Activated naive CD8-positive, alpha-beta T cell (primary cell): ENCODE data around the gene BID.

Experiments
- H3K27ac Mint-ChIP-seq: one replicate; pipeline ENCODE4 v1.8.0; 2021; ENCODE audit warnings: mixed read lengths
- H3K27me3 Mint-ChIP-seq: one replicate; pipeline ENCODE4 v1.8.0; 2021; ENCODE audit warnings: mixed read lengths
- H3K36me3 Mint-ChIP-seq: one replicate; pipeline ENCODE4 v1.8.0; 2021; ENCODE audit warnings: mixed read lengths
- H3K4me1 Mint-ChIP-seq: one replicate; pipeline ENCODE4 v1.8.0; 2021; ENCODE audit warnings: low read depth, mixed read lengths
- H3K4me3 Mint-ChIP-seq: one replicate; pipeline ENCODE4 v1.8.0; 2021; ENCODE audit warnings: mild to moderate bottlenecking, mixed read lengths
- H3K9me3 Mint-ChIP-seq: one replicate; pipeline ENCODE4 v1.8.0; 2021; ENCODE audit warnings: low read depth, mixed read lengths

BID gene

DNA sequence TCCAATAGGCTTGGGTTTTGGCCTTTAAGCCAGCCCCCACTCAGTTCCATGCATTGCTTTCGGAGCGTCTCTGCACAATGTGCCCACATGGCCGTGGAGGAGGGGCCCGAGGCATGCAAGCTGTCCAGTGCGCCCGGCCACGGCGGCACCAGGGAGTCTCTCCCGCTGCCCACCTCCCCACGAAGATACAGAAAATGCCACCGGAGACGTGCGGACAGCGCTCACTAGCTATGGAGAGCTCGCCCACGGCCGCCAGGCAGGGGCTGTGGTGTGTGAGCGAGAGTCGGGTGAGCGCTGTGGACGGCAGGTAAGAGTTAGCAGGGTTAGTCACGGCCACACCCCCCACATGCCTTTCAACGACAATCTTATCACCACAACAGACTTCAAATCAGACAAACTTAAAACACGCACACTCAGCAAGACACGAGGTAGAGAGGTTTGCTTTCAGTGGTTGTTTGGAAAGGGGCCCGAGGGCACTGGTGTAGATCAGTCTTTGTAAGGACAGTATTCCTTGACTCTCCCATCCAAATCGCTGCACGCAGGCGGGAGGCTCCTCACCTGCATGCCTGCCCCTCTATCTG, 18.7 kb upstream of the BID start:
- Mint-ChIP-seq H3K27me3 (no peaks in the 10 kb centered on the region), H3K27ac (no peak overlapping the region), H3K36me3 (no peaks in the 10 kb centered on the region), H3K4me1 (no peaks in the 10 kb centered on the region), H3K9me3 (no peaks in the 10 kb centered on the region), H3K4me3 (no peak overlapping the region)

DNA sequence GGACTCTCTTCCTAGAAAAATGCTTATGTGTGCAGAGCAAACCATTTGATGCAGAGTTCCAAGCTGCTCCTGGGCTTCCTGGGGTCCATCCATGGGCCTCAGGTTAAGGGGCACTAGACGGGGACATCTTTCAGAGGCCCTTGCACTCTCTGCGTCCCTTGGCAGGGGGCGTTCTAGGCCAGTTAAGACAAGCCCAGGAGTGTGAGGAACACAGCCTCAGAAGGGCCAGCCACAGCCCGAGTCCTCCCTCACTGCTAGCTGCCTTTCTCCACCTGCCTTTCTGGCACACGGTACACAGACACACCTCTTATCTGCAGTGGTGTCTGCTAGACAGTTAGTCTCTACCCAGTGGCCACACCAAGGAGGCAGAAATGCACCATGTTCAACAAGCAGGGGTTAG, 18.0 kb upstream of the BID start:
- Mint-ChIP-seq H3K36me3 (no peaks in the 10 kb centered on the region), H3K4me1 (no peaks in the 10 kb centered on the region), H3K4me3 (no peak overlapping the region), H3K27me3 (no peaks in the 10 kb centered on the region), H3K9me3 (no peaks in the 10 kb centered on the region), H3K27ac (no peak overlapping the region)

DNA sequence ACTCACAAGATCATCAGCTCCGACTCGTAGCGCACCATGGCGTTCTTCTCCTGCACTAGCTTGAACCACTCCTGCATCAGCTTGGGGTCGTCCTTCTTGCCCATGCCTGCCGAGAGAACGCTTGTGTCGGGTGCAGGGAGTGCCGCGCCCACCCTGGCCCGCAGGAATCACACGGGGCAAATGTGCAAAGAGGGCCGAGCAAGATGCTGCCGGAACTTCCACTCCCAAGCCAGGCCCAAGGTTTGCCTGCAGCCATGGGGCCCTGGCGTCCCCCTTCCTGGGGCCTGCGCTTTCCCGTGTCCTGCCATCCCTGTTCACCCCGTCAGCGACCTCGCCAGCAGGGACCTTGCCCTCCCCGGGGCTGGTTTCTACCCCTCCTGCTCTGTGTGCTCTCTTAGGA, 16.9 kb upstream of the BID start:
- H3K4me3 Mint-ChIP-seq, result no peak overlapping the region
- H3K36me3 Mint-ChIP-seq, result no peaks in the 10 kb centered on the region
- H3K27me3 Mint-ChIP-seq, result no peaks in the 10 kb centered on the region
- H3K4me1 Mint-ChIP-seq, result no peaks in the 10 kb centered on the region
- H3K9me3 Mint-ChIP-seq, result no peaks in the 10 kb centered on the region
- no peak overlapping the region for H3K27ac Mint-ChIP-seq

DNA sequence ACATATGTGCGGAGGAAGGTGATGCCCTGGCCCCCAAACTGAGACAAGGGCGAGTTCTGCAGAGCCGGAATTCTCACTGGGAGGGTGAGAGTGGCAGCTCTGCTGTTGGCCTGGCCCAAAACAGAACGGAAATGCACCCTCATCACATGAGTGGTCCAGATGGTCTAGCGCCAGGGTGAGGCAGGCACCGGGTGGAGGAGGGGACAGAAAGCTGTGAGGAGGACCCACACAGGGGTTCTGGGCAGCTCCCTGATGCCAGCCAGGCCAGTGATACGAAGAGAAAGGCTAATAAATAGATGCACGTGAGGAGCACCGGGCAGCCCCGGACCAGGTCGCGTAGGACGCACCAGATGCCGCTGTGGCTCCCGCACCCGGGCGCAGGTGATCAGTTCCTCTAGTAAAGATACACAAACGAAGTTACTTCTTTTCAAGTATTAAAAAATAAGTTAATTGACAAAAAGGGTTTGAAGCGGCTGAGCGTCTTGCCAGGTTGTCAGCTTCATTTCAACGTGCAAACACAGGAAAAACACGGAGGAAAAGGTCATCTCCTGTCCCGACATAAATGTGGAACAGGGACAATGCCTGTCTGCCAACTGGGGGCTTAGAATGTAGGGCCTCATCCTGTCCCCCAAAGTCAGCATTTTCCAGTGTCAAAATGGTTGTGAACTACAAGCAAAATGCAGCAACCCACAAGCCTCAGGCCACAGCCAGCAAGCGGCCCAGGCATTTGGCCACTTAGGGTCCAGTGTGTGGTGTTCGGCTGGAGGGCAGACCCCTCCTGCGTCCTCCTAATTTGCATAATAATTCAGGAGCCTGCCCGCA, 15.3 kb upstream of the BID start:
- Mint-ChIP-seq H3K4me3 (no peak overlapping the region), H3K27me3 (no peaks in the 10 kb centered on the region), H3K9me3 (no peaks in the 10 kb centered on the region), H3K36me3 (no peaks in the 10 kb centered on the region), H3K4me1 (no peaks in the 10 kb centered on the region), H3K27ac (no peak overlapping the region)

DNA sequence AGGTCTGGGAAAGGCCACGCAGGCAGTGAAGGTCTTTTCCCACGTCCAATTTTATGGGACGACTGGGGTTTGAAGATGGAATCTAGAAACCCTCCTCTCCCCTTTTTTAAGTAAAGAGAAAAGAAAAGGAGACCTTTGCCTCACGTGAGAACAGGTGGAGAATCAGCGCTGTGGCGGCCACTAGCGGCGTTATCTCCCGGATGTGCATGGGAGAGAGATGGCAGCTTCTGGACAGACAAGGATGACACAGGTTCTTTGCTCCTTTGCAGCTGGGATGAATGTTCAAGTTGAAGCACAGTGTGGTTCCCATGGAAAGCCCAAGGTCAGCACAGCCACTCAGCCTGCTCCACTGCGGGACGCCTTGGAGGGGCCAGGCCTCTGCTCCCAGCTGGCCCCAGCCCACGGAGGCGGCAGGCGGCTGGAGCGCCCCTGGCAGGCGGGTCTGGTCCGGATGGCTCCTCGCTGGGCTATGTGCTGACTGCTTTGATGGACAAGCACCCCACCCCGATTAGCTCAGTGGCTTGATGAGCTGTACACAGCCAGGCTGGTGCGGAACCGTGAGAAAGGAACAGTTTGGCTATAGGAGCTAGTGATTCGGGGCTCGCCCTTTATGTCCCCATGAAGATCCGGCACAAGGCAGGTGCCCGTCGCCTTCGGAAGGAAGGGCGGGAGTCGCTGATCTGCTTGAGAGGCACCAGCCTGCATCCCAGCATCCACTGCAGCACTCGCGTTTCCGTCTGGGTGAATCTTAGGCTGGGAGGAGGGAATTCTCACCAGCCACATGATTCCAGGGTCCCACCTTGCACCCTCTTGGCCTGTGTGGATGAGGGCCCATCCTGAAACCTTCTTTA, 14.5 kb upstream of the BID start:
- H3K9me3 Mint-ChIP-seq, result no peaks in the 10 kb centered on the region

DNA sequence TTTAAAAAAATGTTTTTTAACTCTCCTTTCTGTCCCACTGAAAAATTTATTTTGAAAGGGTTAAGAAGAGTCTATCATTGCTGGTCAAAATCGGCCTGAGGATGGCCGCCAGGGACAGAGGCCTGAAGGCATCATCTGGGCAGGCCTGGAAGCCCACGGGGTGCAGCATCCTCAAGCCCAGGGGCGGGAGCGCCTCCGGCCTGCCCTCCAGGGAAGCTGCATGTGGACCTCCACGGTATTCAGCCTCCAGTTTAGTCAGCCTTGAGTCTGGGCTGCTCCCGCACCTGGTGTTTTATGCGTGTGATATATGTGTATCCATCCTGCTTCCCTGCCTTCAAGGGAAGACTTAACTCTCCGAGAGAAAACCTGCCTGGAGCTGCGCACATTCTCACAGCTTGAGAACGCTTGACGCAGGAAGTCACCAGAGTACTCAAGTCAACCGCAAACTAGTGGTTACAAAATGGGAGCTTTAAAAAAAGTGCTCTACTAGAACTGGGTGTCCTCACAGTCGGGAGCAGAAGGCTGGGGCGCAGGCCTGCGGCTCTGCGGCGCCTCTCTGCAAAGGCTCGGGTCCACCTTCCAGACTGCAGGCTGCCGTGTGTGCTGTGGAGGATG, 13.6 kb upstream of the BID start:
- Mint-ChIP-seq H3K9me3 (no peaks in the 10 kb centered on the region), H3K4me1 (peaks cover 5% of the 10 kb centered on the region), H3K36me3 (no peaks in the 10 kb centered on the region), H3K27me3 (no peaks in the 10 kb centered on the region), H3K4me3 (no peak overlapping the region), H3K27ac (no peak overlapping the region)

More for the DNA sequence above, 14.5 kb upstream of the BID start:
- H3K27ac Mint-ChIP-seq, result no peak overlapping the region
- H3K4me3 Mint-ChIP-seq, result no peak overlapping the region
- no peaks in the 10 kb centered on the region for H3K36me3 Mint-ChIP-seq
- no peaks in the 10 kb centered on the region for H3K27me3 Mint-ChIP-seq
- no peaks in the 10 kb centered on the region for H3K4me1 Mint-ChIP-seq

DNA sequence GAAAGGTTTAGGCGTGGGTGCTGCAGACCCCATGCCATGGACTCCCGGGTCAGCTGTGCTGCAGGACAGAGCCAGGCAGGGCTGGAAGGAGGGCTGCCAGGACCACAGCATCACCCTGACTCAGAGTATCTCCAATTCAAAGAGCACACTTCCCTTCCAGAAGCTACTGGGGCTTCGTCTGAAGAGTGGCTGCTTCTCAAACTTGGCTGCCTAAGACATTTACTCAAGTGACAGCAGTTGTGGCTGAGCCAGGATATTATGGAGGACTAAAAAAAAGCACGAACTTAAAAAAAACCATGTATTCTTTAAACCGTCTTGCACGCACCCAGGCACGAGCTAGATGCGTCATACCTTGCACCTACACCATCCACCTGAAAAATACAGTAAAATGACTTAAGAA, 13.0 kb upstream of the BID start:
- H3K9me3 Mint-ChIP-seq, result no peaks in the 10 kb centered on the region
- H3K27ac Mint-ChIP-seq, result no peak overlapping the region
- no peaks in the 10 kb centered on the region for H3K27me3 Mint-ChIP-seq
- H3K4me1 Mint-ChIP-seq, result peaks cover 8% of the 10 kb centered on the region
- no peaks in the 10 kb centered on the region for H3K36me3 Mint-ChIP-seq
- H3K4me3 Mint-ChIP-seq, result no peak overlapping the region

DNA sequence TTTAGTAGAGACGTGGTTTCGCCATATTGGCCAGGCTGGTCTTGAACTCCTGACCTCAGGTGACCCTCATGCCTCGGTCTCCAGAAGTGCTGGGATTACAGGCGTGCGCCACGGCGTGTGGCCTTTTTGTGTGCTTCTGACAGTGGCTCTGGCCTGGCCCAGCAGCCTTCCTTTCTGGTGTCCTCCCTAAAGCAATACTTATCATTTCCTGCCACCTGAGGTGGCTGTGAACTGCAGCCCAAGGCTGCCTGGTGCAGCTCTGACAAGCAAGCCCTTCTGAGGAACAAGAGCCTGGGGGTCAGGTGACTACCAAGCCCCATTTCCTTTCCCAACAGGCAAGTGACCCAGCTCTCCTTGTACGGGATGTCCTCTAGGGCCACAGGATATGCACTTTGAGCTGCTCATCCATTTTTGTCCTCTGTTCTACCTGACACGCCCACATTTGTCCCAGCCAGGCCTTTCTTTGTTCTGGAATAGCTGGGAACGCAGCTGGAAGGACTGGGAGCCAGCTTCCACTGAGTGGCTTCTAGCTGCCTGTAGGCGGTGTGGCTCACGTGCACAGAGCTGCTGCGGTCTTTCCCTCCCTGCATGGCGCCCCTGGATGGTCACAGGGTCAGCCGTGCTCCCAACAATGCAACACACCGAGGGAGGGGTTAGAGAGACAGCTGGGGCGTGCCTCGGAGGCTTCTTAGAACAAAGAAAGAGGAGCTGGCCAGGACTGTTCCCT, 12.3 kb upstream of the BID start:
- Mint-ChIP-seq H3K36me3 (no peaks in the 10 kb centered on the region), H3K9me3 (no peaks in the 10 kb centered on the region), H3K27ac (no peak overlapping the region), H3K4me1 (peaks cover 11% of the 10 kb centered on the region), H3K4me3 (no peak overlapping the region), H3K27me3 (no peaks in the 10 kb centered on the region)

DNA sequence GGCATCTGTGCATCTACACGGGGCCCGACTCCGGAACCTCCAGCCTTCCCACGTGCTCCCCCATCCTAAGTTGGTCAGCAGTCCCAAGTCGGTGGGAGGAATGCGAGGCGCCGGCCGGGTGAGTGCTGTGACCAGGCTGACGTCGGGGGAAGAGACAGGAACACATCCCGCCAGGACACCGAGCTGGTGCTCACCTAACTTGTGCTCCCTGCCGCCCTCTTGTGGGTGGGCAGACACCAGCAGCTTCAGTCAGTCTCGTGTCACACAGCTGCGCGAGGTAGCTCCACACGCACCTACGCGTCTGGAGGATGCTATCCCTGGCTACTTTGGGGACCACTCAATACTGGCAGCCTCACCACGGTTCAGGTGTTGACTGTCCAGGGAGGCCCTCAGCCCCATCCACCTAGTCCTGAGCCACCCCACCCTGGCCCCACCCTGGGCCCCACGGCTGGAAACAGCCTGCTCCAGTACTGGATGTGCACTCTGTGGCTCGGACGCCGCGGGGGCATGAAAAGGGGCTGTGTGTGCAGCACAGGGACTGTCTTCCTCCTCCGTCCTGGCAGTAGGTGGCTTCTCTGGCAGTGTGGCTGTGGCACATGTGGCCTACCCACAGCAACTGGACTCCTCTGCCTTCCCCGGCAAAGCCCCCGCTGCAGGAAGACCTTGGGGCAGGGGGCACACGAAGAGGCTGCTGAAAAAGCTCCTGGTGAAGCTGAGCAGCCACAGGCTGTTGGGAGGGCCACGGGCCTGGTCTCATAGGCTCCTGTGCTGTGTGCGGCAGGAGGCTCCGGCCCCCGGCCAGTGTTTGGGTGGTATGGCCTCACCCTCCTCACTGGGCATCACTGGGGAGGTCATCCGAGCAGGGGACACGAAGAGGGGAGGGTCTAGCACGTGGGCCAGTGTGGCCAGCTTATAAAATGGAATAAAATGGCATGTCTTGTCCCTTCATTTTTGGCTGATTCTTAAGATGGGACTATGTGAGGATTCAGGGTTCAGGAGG, 11.2 kb upstream of the BID start:
- Mint-ChIP-seq H3K36me3 (no peaks in the 10 kb centered on the region), H3K27me3 (no peaks in the 10 kb centered on the region), H3K27ac (no peak overlapping the region), H3K4me1 (peaks cover 22% of the 10 kb centered on the region), H3K4me3 (no peak overlapping the region), H3K9me3 (no peaks in the 10 kb centered on the region)

DNA sequence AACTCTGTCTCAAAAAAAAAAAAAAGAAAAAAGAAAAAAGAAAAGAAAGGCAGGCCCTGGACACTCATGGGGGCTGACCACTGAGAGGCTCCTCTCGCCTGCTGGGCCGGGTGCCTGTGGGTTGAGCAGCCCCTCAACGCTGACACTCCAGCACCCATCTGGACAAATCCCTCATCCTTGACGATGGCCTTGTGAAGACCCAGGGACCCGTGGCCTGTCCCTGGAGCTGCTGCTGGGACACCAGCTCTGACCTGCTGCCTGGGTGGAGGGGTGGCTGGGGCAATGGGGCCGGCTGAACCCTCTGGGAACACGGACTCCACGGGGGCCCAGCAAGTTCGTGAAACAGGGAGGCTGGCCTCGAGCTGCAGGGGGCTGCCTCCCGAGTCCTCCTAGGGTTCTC, 10.5 kb upstream of the BID start:
- H3K4me3 Mint-ChIP-seq, result no peak overlapping the region
- H3K27ac Mint-ChIP-seq, result no peak overlapping the region
- H3K36me3 Mint-ChIP-seq, result no peaks in the 10 kb centered on the region
- H3K4me1 Mint-ChIP-seq, result peaks cover 29% of the 10 kb centered on the region
- H3K27me3 Mint-ChIP-seq, result no peaks in the 10 kb centered on the region
- no peaks in the 10 kb centered on the region for H3K9me3 Mint-ChIP-seq

DNA sequence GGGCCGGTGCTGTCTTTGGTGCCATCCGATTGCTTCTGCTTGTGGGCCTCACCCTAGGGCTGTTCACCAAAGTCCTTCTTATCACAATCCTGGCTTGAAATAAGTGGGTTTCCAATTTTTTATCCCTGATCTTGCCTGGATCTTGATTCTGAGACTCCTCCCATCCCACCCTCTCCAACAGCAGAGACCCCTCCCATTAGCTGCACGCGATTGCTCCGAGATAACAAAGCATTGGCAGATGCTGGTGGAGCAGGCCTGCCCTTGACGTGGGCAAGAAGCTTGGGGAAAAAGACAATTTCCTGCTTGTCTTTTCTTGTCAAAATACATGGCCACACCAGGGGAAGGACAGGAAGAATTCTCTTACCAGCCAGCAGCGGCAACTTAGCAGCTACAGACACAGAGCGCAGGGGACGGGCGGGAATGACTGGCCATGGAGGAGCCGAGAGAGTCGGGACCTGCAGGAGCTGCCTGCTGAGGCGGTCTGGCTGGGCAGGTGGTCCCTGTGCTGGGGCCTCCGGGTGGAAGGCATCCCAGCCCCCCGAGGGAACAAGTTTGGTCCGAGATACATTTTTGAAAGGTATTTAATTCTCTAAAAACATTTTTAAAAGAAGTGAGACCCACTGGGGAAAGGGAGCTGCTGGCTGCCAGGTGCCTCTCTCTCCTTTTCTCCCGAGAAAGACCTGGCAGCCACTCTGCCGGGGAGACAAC, 9.7 kb upstream of the BID start:
- no peak overlapping the region for H3K4me3 Mint-ChIP-seq
- peaks cover 38% of the 10 kb centered on the region for H3K4me1 Mint-ChIP-seq
- H3K27me3 Mint-ChIP-seq, result no peaks in the 10 kb centered on the region
- H3K27ac Mint-ChIP-seq, result no peak overlapping the region
- no peaks in the 10 kb centered on the region for H3K9me3 Mint-ChIP-seq
- H3K36me3 Mint-ChIP-seq, result peaks cover 2% of the 10 kb centered on the region

DNA sequence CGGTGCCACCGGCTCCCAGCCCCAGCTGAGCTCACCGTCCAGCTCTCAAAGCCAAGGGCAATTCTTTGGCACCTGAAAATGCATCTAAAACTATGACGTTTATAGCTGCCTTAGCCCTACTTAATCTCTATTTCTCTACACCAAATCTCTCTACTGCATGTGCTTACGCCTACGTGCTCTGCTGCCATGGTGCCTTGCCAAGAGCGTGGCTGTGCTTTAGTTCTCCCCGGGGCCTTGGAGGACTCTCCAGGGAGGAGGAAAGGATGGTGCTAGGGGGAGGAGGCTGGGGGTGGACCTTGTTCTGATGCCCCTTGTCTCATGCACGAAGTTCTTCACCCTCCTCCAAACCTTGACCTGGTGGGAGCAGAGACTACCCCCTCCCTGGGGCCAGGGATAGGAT, 9.0 kb upstream of the BID start:
- H3K36me3 Mint-ChIP-seq, result peaks cover 2% of the 10 kb centered on the region
- no peaks in the 10 kb centered on the region for H3K27me3 Mint-ChIP-seq
- H3K4me1 Mint-ChIP-seq, result peaks cover 44% of the 10 kb centered on the region
- H3K4me3 Mint-ChIP-seq, result no peak overlapping the region
- no peaks in the 10 kb centered on the region for H3K9me3 Mint-ChIP-seq
- no peak overlapping the region for H3K27ac Mint-ChIP-seq

DNA sequence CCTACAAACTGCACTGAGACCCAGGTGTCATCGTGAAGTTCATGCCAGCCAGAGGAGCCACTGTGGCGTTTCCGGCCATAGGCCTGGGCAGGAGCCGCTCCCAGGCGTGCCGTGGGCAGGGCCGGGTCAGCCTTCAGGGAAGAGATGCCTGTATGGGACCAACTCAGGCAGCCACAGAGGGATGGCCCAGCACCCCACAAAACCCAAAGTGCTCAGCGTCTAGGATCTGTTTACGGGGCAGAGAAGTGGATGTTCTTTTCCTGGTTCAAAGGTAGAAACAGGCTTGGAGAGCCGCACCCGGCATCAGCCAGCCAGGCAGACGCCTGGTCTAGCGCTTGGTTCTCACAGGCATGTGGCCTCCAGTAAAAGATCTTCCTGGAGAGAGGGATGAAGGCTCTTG, 8.4 kb upstream of the BID start:
- Mint-ChIP-seq H3K4me1 (peaks cover 49% of the 10 kb centered on the region), H3K27me3 (no peaks in the 10 kb centered on the region), H3K27ac (peak overlapping the region; percentile 46), H3K4me3 (no peak overlapping the region), H3K36me3 (peaks cover 2% of the 10 kb centered on the region), H3K9me3 (no peaks in the 10 kb centered on the region)
